GM12864 (cell line): ENCODE results near the gene ANTXR2.

ENCODE experiments used
- DNase-seq: peaks from one replicate; pipeline ENCODE4 v3.0.0-alpha.2; 2011; ENCODE audit warnings: low read depth
- H3K4me3 ChIP-seq: 2 replicates; pipeline ENCODE4 v1.5.1; 2011; ENCODE audit warnings: mild to moderate bottlenecking, low read depth, low read length, control low read depth
- TF ChIP-seq, protein P1 (sequence below): IDR thresholded peaks from 2 replicates; pipeline ENCODE4 v1.5.1; 2011; ENCODE audit warnings: low read depth, mild to moderate bottlenecking, moderate library complexity, low read length, control low read depth, inconsistent platforms; ENCODE audit errors: missing control alignments

ANTXR2 gene

DNA sequence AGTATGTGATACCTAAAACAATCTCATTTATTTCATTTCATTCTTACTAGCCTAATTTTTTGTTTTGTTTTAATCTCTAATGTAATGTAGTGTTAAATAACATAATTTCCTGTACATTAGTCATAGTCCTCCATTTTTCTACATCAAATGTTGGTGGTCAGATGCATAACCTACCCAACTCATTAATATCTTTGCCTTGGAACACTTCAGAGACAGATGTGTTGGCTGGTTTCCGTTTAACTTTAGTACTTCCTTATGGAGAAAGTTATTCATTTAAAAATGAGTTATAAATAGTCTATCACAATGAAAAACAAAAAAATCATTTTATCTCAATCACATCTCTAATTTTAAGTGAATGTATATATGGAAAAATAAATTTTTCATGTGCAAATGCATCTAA lies 190.2 kb downstream of the ANTXR2 start:
- no peak for DNase-seq
- TF ChIP-seq, protein P1, sequence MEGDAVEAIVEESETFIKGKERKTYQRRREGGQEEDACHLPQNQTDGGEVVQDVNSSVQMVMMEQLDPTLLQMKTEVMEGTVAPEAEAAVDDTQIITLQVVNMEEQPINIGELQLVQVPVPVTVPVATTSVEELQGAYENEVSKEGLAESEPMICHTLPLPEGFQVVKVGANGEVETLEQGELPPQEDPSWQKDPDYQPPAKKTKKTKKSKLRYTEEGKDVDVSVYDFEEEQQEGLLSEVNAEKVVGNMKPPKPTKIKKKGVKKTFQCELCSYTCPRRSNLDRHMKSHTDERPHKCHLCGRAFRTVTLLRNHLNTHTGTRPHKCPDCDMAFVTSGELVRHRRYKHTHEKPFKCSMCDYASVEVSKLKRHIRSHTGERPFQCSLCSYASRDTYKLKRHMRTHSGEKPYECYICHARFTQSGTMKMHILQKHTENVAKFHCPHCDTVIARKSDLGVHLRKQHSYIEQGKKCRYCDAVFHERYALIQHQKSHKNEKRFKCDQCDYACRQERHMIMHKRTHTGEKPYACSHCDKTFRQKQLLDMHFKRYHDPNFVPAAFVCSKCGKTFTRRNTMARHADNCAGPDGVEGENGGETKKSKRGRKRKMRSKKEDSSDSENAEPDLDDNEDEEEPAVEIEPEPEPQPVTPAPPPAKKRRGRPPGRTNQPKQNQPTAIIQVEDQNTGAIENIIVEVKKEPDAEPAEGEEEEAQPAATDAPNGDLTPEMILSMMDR: no peak
- H3K4me3 ChIP-seq: no peak overlapping the region

DNA sequence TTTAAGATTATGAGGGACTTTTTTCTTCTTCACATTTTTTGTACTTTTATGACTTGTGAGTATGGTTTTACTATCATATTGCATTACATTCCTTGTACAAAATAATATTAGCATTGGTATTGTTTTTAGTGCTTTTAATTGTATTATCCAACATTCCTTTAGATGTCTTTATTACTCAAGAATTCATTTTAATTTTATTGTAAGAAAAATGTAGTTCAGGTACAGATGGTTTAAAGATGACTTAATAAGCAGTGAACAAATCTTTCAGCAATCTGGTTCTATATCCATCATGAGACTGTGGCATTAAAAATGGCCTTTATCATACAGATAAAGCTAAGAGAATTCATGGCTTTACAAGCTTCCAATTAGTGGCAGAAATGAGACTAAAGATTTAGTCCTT lies 191.6 kb downstream of the ANTXR2 start:
- no peak for DNase-seq
- no peak overlapping the region for H3K4me3 ChIP-seq
- TF ChIP-seq, protein P1: no peak

DNA sequence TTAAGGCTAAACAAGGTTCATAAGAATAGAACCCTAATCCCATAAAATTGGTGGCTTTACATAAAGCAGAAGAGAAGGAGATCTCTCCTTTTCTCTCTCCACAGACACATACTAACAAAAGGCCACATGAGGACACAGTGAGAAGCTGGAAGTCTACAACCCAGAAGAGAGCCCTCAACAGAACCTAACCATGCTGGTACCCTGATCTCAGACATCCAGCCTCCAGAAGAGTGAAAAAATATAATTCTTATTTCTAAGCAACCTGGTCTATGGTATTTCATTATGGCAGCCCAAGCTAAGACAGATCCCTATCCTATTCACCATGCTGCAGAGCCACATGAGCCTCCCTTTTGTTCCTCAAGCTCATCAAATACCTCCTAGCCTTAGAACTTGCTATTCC lies 195.5 kb downstream of the ANTXR2 start:
- no peak overlapping the region for H3K4me3 ChIP-seq
- TF ChIP-seq, protein P1: no peak
- no peak for DNase-seq

DNA sequence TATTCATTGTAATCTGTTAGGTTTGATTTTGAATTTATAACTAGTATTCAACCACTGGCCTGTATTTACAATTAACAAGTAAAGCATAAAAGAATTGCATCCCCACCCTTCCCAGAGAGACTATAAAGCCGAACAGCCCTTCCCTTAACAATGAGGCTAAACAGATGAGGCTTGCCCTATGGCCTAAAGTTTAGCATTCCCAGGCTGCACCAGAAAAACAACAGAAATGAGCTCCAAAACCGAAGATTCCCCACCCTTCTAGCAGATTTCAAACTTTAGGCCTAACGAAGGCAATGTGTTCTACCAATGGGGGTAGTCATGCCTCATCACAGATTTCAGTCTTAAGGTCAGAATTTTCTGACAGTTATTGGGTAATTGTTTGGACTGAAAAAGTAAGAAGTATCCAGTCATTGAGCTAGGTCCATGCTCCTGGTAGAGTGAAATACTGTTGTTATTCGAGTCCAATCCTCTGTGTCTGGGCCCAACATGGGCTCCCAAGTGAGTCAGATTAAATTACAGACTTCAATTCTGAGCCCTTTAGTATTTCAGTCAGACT lies 197.6 kb downstream of the ANTXR2 start:
- no peak for DNase-seq
- H3K4me3 ChIP-seq: no peak overlapping the region
- TF ChIP-seq, protein P1: no peak

DNA sequence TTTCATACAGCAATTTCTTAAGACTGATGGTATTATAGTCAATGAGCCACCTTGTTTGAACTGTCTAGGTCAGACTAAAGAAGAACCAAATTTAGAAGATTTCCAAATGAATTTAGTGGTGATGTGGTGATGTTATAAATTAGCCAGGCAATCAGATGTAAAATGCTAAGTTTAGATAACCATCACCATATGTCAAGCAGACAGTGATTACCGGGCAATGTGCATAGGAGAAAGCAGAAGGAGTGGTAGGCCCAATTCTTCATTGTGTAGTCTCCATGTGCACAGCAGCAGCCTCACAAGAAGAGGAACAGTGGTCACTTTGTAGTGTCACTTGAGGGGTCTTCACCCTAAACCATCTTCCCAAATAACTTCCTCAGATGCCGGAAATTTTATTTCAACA lies 198.8 kb downstream of the ANTXR2 start:
- no peak for DNase-seq
- H3K4me3 ChIP-seq: no peak overlapping the region
- TF ChIP-seq, protein P1: no peak

DNA sequence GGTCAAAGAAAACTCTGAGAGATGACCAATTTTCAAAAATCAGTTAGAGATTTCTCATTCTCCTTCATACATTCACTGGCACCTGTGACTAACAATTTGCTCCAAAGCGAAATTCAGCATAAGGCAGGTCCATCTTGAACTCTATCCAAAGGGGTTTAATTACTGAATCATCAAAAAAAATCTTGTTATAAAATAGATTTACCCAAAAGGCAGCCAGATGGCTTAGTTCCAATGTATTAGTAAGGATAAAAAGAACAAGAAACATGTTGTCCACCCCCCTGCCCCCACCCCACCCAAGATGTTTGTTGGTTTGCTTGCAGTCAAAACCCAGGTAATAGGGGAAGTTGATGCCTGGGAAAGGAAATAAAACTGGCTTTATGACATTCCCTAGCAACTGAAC lies 200.3 kb downstream of the ANTXR2 start:
- no peak overlapping the region for H3K4me3 ChIP-seq
- TF ChIP-seq, protein P1: no peak
- no peak for DNase-seq

DNA sequence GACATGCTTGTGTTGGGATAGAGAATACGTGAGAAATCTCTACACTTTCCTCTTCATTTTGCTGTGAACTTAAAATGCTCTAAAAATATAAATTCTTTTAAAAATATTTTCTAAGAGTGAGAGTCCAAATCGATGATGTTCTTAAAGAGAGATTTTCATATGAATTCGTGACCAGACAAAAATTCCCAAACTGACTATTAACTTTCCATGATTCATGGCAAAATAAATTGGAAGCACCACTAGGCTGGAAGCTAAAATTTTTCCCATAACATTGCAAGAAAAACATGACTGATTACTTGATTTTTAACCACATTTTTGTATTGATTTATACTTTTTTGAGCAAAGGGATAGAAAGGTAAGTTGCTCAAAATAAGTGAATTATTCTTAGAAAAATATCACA lies 201.1 kb downstream of the ANTXR2 start:
- TF ChIP-seq, protein P1: no peak
- H3K4me3 ChIP-seq: no peak overlapping the region
- no peak for DNase-seq
